HepG2 (cell line): ENCODE data around the gene RASA3. TPM values are rescaled to one million over a fixed set of nuclear protein-coding genes. Genes with fewer than 3 reads are reported as not detected.
A peak's percentile ranks its signal among the peaks of the same experiment; 100 is the strongest.

Source experiments
- FIP1L1 ChIP-seq: fragments of 200-400 bp; formaldehyde crosslinking; IDR thresholded peaks from 2 replicates; pipeline ENCODE4 v1.6.1; 2018; ENCODE audit warnings: low read depth, mild to moderate bottlenecking, low read length, moderate library complexity, borderline replicate concordance; ENCODE audit not compliant: insufficient read depth
- GABPB1 ChIP-seq: IDR thresholded peaks from 2 replicates; pipeline ENCODE4 v1.6.1; 2016; ENCODE audit warnings: mild to moderate bottlenecking, missing genetic modification reagents, moderate library complexity, missing compliant biosample characterization
- KLF9 ChIP-seq: IDR thresholded peaks from 2 replicates; pipeline ENCODE4 v1.6.1; 2016; ENCODE audit warnings: low read depth
- MED13 ChIP-seq: sonication (generic); formaldehyde crosslinking; IDR thresholded peaks from 2 replicates; pipeline ENCODE4 v1.5.0; 2020; ENCODE audit warnings: missing genetic modification reagents
- MYC ChIP-seq: sonication (generic); formaldehyde crosslinking; IDR thresholded peaks from 2 replicates; pipeline ENCODE4 v1.9.0; 2021; ENCODE audit warnings: missing genetic modification reagents, borderline replicate concordance
- MYNN ChIP-seq: sonication (generic); formaldehyde crosslinking; IDR thresholded peaks from 2 replicates; pipeline ENCODE4 v1.4.0; 2020; ENCODE audit warnings: mild to moderate bottlenecking, low read depth, missing genetic modification reagents
- NFKB2 ChIP-seq: sonication (generic); formaldehyde crosslinking; IDR thresholded peaks from 2 replicates; pipeline ENCODE4 v1.4.0; 2020; ENCODE audit warnings: missing genetic modification reagents, borderline replicate concordance
- PCBP1 ChIP-seq: fragments of 200-400 bp; formaldehyde crosslinking; IDR thresholded peaks from 2 replicates; pipeline ENCODE4 v1.6.1; 2017; ENCODE audit warnings: mild to moderate bottlenecking, low read depth, low read length, borderline replicate concordance
- PHF20 ChIP-seq: sonication (generic); formaldehyde crosslinking; IDR thresholded peaks from 2 replicates; pipeline ENCODE4 v1.5.0; 2020; ENCODE audit warnings: mild to moderate bottlenecking, missing genetic modification reagents
- SMAD1 ChIP-seq: sonication (generic); formaldehyde crosslinking; IDR thresholded peaks from 2 replicates; pipeline ENCODE4 v1.4.0; 2020; ENCODE audit warnings: missing genetic modification reagents, low read depth, mild to moderate bottlenecking, borderline replicate concordance
- TARDBP ChIP-seq: sonication (generic); formaldehyde crosslinking; IDR thresholded peaks from 2 replicates; pipeline ENCODE4 v1.8.0; 2022; ENCODE audit warnings: mild to moderate bottlenecking, missing genetic modification reagents
- ZFP36L1 ChIP-seq: sonication (generic); formaldehyde crosslinking; IDR thresholded peaks from 2 replicates; pipeline ENCODE4 v1.8.0; 2022; ENCODE audit warnings: mild to moderate bottlenecking, missing genetic modification reagents, moderate library complexity
- ZNF441 ChIP-seq: sonication (generic); formaldehyde crosslinking; IDR thresholded peaks from 2 replicates; pipeline ENCODE4 v1.7.0; 2021; ENCODE audit warnings: missing genetic modification reagents, borderline replicate concordance
- ZNF83 ChIP-seq: sonication (generic); formaldehyde crosslinking; IDR thresholded peaks from 2 replicates; pipeline ENCODE4 v1.4.0; 2020; ENCODE audit warnings: missing genetic modification reagents, mild to moderate bottlenecking, borderline replicate concordance
- polyA plus RNA-seq, 8 experiments: library from polyadenylated mRNA; depleted of rRNA in 3 of 8; stranded (reverse) in 7 of 8; unstranded in 1 of 8; fragments of >200 nt; fragmentation: Illumina TruSeq in 4 of 8; extraction: Trizol in 4 of 8; gene quantifications; 2 replicates each; pipeline versions ENCODE4 v1.2.1 to v1.2.3, GENCODE V29; 2011 to 2016; ENCODE audit warnings: low read depth in 4 of 8, missing spikeins in 1 of 8, mixed read lengths in 1 of 8; ENCODE audit not compliant: insufficient read depth in 1 of 8
- total RNA-seq, 5 experiments: library from RNA; depleted of rRNA; stranded (reverse); fragments of >200 nt; fragmentation: Illumina TruSeq; extraction: Trizol; gene quantifications; 2 replicates each; pipeline ENCODE4 v1.2.3, GENCODE V29; 2016; ENCODE audit warnings: low read depth in 1 of 5
- TF ChIP-seq, protein P1 (sequence below): sonication (generic); formaldehyde crosslinking; IDR thresholded peaks from 2 replicates; pipeline ENCODE4 v1.4.0; 2020; ENCODE audit warnings: missing genetic modification reagents
- TF ChIP-seq, protein P2 (sequence below): sonication (generic); formaldehyde crosslinking; IDR thresholded peaks from 2 replicates; pipeline ENCODE4 v1.4.0; 2020; ENCODE audit warnings: mild to moderate bottlenecking, missing genetic modification reagents
- TF ChIP-seq, protein P3 (sequence below): sonication (generic); formaldehyde crosslinking; IDR thresholded peaks from 2 replicates; pipeline ENCODE4 v1.4.0; 2020; ENCODE audit warnings: mild to moderate bottlenecking, low read depth, missing genetic modification reagents
- TF ChIP-seq, protein P4 (sequence below): sonication (generic); formaldehyde crosslinking; IDR thresholded peaks from 2 replicates; pipeline ENCODE4 v1.8.0; 2022; ENCODE audit warnings: mild to moderate bottlenecking, missing genetic modification reagents; ENCODE audit not compliant: insufficient replicate concordance
- TF ChIP-seq, protein P5 (sequence below): sonication (generic); formaldehyde crosslinking; IDR thresholded peaks from 2 replicates; pipeline ENCODE4 v1.5.1; 2020; ENCODE audit warnings: mild to moderate bottlenecking, missing genetic modification reagents

RASA3 gene
- total and polyA plus RNA-seq, 2 of the 13 experiments (the other 11 are each of a cell fraction or from before 2014, with no cell fraction given) = 0.05 TPM; not detected in 1

DNA sequence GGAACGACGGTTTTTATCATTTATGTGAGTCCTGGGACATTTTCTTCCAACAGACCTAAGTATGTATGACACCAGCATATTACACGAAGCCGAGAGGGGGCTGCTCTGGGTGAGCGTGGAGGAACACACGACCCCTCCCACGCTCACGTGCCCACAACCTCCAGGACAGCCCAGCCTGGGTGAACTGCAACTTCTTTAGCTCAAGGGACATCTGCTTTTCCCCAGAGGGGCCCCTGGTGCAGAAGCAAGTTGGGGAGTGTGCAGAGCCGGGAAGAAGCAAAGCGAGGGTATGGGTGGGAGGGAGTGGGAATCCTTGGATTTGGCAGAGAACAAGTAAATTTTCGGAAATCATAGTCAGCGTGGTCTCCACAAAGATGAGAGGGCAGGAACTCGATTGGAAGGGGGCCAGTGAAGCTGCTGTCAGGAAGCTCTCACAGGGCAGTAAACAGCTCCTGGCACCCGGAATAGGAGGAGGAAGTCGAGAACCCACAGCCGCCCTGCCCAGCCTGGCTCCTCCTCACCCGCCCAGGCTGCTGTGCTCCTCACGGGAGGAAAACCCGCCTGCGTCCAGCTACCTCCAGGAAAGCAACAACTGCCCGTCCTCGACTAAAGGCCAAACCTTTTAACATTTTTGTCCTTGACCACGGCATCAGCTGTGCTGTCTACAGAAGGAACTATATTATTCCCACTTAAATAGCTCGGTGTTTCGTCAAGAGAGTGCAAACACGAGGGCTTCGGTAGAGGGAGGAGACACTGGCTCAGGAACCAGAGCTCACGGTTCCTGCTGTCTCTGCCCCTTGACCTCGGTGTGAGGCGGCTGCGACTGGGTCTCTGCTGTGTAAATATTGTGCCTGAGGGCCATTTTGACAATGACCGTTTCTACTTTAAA is 29.5 kb upstream of the RASA3 start (continued):
- TF ChIP-seq, protein P1, sequence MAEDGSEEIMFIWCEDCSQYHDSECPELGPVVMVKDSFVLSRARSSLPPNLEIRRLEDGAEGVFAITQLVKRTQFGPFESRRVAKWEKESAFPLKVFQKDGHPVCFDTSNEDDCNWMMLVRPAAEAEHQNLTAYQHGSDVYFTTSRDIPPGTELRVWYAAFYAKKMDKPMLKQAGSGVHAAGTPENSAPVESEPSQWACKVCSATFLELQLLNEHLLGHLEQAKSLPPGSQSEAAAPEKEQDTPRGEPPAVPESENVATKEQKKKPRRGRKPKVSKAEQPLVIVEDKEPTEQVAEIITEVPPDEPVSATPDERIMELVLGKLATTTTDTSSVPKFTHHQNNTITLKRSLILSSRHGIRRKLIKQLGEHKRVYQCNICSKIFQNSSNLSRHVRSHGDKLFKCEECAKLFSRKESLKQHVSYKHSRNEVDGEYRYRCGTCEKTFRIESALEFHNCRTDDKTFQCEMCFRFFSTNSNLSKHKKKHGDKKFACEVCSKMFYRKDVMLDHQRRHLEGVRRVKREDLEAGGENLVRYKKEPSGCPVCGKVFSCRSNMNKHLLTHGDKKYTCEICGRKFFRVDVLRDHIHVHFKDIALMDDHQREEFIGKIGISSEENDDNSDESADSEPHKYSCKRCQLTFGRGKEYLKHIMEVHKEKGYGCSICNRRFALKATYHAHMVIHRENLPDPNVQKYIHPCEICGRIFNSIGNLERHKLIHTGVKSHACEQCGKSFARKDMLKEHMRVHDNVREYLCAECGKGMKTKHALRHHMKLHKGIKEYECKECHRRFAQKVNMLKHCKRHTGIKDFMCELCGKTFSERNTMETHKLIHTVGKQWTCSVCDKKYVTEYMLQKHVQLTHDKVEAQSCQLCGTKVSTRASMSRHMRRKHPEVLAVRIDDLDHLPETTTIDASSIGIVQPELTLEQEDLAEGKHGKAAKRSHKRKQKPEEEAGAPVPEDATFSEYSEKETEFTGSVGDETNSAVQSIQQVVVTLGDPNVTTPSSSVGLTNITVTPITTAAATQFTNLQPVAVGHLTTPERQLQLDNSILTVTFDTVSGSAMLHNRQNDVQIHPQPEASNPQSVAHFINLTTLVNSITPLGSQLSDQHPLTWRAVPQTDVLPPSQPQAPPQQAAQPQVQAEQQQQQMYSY (CRISPR knock-in tag) = no peak
- TF ChIP-seq GABPB1 (no peak), ZNF83 (CRISPR knock-in tag) (no peak), KLF9 (no peak), SMAD1 (CRISPR knock-in tag) (no peak), TARDBP (CRISPR knock-in tag) (peak; percentile 51; the same call in 1 of the 2 replicates), MYNN (CRISPR knock-in tag) (no peak), PHF20 (no peak), ZFP36L1 (CRISPR knock-in tag) (no peak), MYC (peak; percentile 56; the same call in 1 of the 2 replicates), ZNF441 (CRISPR knock-in tag) (no peak), NFKB2 (CRISPR knock-in tag) (no peak), PCBP1 (no peak), FIP1L1 (no peak), MED13 (CRISPR knock-in tag) (no peak)
- TF ChIP-seq, protein P2, sequence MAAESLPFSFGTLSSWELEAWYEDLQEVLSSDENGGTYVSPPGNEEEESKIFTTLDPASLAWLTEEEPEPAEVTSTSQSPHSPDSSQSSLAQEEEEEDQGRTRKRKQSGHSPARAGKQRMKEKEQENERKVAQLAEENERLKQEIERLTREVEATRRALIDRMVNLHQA (CRISPR knock-in tag) = no peak
- TF ChIP-seq, protein P3, sequence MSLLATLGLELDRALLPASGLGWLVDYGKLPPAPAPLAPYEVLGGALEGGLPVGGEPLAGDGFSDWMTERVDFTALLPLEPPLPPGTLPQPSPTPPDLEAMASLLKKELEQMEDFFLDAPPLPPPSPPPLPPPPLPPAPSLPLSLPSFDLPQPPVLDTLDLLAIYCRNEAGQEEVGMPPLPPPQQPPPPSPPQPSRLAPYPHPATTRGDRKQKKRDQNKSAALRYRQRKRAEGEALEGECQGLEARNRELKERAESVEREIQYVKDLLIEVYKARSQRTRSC = no peak
- TF ChIP-seq, protein P4, sequence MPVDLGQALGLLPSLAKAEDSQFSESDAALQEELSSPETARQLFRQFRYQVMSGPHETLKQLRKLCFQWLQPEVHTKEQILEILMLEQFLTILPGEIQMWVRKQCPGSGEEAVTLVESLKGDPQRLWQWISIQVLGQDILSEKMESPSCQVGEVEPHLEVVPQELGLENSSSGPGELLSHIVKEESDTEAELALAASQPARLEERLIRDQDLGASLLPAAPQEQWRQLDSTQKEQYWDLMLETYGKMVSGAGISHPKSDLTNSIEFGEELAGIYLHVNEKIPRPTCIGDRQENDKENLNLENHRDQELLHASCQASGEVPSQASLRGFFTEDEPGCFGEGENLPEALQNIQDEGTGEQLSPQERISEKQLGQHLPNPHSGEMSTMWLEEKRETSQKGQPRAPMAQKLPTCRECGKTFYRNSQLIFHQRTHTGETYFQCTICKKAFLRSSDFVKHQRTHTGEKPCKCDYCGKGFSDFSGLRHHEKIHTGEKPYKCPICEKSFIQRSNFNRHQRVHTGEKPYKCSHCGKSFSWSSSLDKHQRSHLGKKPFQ (CRISPR knock-in tag) = no peak
- TF ChIP-seq, protein P5, sequence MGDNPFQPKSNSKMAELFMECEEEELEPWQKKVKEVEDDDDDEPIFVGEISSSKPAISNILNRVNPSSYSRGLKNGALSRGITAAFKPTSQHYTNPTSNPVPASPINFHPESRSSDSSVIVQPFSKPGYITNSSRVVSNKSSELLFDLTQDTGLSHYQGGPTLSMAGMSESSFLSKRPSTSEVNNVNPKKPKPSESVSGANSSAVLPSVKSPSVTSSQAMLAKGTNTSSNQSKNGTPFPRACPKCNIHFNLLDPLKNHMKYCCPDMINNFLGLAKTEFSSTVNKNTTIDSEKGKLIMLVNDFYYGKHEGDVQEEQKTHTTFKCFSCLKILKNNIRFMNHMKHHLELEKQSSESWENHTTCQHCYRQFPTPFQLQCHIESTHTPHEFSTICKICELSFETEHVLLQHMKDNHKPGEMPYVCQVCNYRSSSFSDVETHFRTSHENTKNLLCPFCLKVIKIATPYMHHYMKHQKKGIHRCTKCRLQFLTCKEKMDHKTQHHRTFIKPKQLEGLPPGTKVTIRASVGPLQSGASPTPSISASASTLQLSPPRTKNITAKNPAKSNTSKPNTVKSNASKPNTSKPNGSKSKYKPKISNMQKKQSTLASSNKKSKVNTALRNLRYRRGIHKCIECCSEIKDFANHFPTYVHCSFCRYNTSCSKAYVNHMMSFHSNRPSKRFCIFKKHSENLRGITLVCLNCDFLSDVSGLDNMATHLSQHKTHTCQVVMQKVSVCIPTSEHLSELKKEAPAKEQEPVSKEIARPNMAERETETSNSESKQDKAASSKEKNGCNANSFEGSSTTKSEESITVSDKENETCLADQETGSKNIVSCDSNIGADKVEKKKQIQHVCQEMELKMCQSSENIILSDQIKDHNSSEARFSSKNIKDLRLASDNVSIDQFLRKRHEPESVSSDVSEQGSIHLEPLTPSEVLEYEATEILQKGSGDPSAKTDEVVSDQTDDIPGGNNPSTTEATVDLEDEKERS (CRISPR knock-in tag) = no peak
